ENCODE measurements around the gene PIK3R1. TPM values are rescaled to one million over a fixed set of nuclear protein-coding genes. Genes with fewer than 3 reads are reported as not detected.

The PIK3R1 gene
- total and polyA plus RNA-seq, 10 of the 15 experiments (the other 5 are each of a cell fraction or from before 2014, with no cell fraction given), result 7.8 to 38.4 (median 15.7) TPM

DNA sequence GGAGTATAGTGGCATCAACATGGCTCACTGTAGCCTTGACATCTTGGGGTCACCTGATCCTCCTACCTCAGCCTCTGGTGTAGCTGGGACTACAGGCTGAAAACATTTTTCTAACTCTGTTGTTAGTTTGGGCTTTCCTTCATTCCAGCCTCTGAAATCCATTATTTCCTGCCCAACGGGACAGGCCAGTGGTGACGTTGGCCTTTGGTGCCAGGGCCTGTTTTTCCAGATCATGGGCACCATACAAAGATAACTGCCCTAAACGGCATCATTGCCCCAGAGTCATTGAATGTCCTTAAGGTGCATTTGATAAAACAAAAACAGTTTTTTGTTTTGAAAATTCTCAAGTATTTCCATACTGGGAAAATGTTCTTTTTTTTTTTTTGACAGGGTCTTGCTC lies 32.1 kb downstream of the PIK3R1 start:
- in situ Hi-C loops (cut with MboI), result no loop called here
- POLR2A ChIA-PET, result no interaction called here
- CTCF ChIA-PET, result interaction anchor here (0.6 to 2.2 kb wide), 5 partner anchors 8 to 1001 kb away, joined by 3 to 10 read pairs (median 7); no protein-coding TSS in a partner anchor
- peaks cover 9% of the 10 kb centered on the region for H3K79me2 ChIP-seq (ENCODE audit: control insufficient read depth, insufficient read depth, low read length)
- no peak overlapping the region for H3K4me3 ChIP-seq
- no peaks in the 10 kb centered on the region for H3K4me1 ChIP-seq (ENCODE audit: control insufficient read depth, insufficient read depth, low read length)
- no peak for FAIRE-seq
- SMC1A ChIA-PET (ENCODE audit: uncharacterized antibody, unreplicated experiment), result interaction anchor here (0.6 to 2.4 kb wide), 3 partner anchors 29 to 1001 kb away, joined by 3 to 9 read pairs (median 6); no protein-coding TSS in a partner anchor
- WGBS (ENCODE audit: insufficient coverage, insufficient replicate concordance, low lambda C conversion rate, missing lambda C conversion rate), result 98% methylated on average over 3 of the region's 3 CpGs
- H4K20me1 ChIP-seq (ENCODE audit: control insufficient read depth, insufficient read depth), result peaks cover 4% of the 10 kb centered on the region; the same call in 1 of the 2 replicates
- no peak overlapping the region for H3K9ac ChIP-seq (ENCODE audit: control insufficient read depth, insufficient read depth, low read length)
- H3K9me3 ChIP-seq (replicated peaks; ENCODE audit: control insufficient read depth, insufficient read depth, low read length), result no peaks in the 10 kb centered on the region
- 0 out of 4 replicates have a peak, but pooled peaks cover 0 to 4% of the 10 kb centered on the region in 2 experiments for H3K36me3 ChIP-seq (ENCODE audit: control insufficient read depth in 2 of 2, insufficient read depth in 2 of 2, low read length in 1 of 2)
- intact Hi-C loops (cut with micrococcal nuclease; ENCODE audit: unreplicated experiment), result no loop called here
- no peaks in the 10 kb centered on the region for H3K27me3 ChIP-seq (replicated peaks in 1 of 2; ENCODE audit: control insufficient read depth in 2 of 2, insufficient read depth in 2 of 2, low read length in 1 of 2)
- no peak for DNase-seq (ENCODE audit: low read depth, low spot score)
- no peak overlapping the region for H3K4me2 ChIP-seq (ENCODE audit: control insufficient read depth, insufficient read depth)
- no peak overlapping the region for H3K27ac ChIP-seq (ENCODE audit: control insufficient read depth, insufficient read depth)
- no peak for ATAC-seq
- no peak overlapping the region for H2AFZ ChIP-seq (ENCODE audit: control insufficient read depth, low read depth, low read length)
- RAD21 ChIA-PET (ENCODE audit: unreplicated experiment), result interaction anchor here (1.1 kb wide), 1 partner anchor 135 kb away, joined by 4 read pairs; no protein-coding TSS in a partner anchor
- BruUV-seq (replicated peaks), result no TSS peak
- TF ChIP-seq MXI1 (IDR thresholded peaks at IDR 0.05; ENCODE audit: low read depth, low read length), result no peak
- no peak for TF ChIP-seq MEF2A (IDR thresholded peaks at IDR 0.05; ENCODE audit: insufficient read depth, low read depth, low read length)
- TF ChIP-seq YBX1 (IDR thresholded peaks at IDR 0.05), result no peak
- TF ChIP-seq, protein P1, sequence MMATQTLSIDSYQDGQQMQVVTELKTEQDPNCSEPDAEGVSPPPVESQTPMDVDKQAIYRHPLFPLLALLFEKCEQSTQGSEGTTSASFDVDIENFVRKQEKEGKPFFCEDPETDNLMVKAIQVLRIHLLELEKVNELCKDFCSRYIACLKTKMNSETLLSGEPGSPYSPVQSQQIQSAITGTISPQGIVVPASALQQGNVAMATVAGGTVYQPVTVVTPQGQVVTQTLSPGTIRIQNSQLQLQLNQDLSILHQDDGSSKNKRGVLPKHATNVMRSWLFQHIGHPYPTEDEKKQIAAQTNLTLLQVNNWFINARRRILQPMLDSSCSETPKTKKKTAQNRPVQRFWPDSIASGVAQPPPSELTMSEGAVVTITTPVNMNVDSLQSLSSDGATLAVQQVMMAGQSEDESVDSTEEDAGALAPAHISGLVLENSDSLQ (IDR thresholded peaks at IDR 0.05), result no peak
- no peak for TF ChIP-seq HDAC2 (IDR thresholded peaks at IDR 0.05)
- TF ChIP-seq, protein P2, sequence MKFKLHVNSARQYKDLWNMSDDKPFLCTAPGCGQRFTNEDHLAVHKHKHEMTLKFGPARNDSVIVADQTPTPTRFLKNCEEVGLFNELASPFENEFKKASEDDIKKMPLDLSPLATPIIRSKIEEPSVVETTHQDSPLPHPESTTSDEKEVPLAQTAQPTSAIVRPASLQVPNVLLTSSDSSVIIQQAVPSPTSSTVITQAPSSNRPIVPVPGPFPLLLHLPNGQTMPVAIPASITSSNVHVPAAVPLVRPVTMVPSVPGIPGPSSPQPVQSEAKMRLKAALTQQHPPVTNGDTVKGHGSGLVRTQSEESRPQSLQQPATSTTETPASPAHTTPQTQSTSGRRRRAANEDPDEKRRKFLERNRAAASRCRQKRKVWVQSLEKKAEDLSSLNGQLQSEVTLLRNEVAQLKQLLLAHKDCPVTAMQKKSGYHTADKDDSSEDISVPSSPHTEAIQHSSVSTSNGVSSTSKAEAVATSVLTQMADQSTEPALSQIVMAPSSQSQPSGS (IDR thresholded peaks at IDR 0.05; ENCODE audit: low read length), result no peak
- TF ChIP-seq CBFB (IDR thresholded peaks at IDR 0.05; ENCODE audit: low read depth), result no peak
- TF ChIP-seq, protein P3, sequence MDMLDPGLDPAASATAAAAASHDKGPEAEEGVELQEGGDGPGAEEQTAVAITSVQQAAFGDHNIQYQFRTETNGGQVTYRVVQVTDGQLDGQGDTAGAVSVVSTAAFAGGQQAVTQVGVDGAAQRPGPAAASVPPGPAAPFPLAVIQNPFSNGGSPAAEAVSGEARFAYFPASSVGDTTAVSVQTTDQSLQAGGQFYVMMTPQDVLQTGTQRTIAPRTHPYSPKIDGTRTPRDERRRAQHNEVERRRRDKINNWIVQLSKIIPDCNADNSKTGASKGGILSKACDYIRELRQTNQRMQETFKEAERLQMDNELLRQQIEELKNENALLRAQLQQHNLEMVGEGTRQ (IDR thresholded peaks at IDR 0.05; ENCODE audit: borderline replicate concordance, low read depth, low read length), result no peak
- no peak for TF ChIP-seq BMI1 (IDR thresholded peaks at IDR 0.05; ENCODE audit: borderline replicate concordance)
- TF ChIP-seq, protein P4, sequence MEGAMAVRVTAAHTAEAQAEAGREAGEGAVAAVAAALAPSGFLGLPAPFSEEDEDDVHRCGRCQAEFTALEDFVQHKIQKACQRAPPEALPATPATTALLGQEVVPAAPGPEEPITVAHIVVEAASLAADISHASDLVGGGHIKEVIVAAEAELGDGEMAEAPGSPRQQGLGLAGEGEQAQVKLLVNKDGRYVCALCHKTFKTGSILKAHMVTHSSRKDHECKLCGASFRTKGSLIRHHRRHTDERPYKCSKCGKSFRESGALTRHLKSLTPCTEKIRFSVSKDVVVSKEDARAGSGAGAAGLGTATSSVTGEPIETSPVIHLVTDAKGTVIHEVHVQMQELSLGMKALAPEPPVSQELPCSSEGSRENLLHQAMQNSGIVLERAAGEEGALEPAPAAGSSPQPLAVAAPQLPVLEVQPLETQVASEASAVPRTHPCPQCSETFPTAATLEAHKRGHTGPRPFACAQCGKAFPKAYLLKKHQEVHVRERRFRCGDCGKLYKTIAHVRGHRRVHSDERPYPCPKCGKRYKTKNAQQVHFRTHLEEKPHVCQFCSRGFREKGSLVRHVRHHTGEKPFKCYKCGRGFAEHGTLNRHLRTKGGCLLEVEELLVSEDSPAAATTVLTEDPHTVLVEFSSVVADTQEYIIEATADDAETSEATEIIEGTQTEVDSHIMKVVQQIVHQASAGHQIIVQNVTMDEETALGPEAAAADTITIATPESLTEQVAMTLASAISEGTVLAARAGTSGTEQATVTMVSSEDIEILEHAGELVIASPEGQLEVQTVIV (IDR thresholded peaks at IDR 0.05; ENCODE audit: borderline replicate concordance, partially characterized antibody), result no peak
- TF ChIP-seq RCOR1 (conservative IDR thresholded peaks at IDR 0.05; ENCODE audit: low read depth, low read length), result no peak
- TF ChIP-seq POU2F2 (IDR thresholded peaks at IDR 0.05; ENCODE audit: borderline replicate concordance, low read depth, low read length), result no peak
- TF ChIP-seq, protein P5, sequence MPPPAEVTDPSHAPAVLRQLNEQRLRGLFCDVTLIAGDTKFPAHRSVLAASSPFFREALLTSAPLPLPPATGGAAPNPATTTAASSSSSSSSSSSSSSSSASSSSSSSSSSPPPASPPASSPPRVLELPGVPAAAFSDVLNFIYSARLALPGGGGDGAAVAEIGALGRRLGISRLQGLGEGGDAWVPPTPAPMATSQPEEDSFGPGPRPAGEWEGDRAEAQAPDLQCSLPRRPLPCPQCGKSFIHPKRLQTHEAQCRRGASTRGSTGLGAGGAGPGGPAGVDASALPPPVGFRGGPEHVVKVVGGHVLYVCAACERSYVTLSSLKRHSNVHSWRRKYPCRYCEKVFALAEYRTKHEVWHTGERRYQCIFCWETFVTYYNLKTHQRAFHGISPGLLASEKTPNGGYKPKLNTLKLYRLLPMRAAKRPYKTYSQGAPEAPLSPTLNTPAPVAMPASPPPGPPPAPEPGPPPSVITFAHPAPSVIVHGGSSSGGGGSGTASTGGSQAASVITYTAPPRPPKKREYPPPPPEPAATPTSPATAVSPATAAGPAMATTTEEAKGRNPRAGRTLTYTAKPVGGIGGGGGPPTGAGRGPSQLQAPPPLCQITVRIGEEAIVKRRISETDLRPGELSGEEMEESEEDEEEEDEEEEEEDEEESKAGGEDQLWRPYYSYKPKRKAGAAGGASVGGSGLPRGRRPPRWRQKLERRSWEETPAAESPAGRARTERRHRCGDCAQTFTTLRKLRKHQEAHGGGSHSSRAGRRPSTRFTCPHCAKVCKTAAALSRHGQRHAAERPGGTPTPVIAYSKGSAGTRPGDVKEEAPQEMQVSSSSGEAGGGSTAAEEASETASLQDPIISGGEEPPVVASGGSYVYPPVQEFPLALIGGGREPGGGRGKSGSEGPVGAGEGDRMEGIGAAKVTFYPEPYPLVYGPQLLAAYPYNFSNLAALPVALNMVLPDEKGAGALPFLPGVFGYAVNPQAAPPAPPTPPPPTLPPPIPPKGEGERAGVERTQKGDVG (CRISPR knock-in tag; IDR thresholded peaks at IDR 0.05), result no peak
- TF ChIP-seq SRF (IDR thresholded peaks at IDR 0.05; ENCODE audit: low read depth in 2 of 2, low read length in 2 of 2), result no peak
- no peak for TF ChIP-seq WRNIP1 (IDR thresholded peaks at IDR 0.05; ENCODE audit: borderline replicate concordance, low read depth, low read length)
- TF ChIP-seq SREBF1 (IDR thresholded peaks at IDR 0.05; ENCODE audit: low read length), result no peak

All from GM12878 (cell line).